CD4-positive, alpha-beta memory T cell (primary cell): ENCODE results near the gene VEGFB. TPM values are rescaled to one million over a fixed set of nuclear protein-coding genes. Genes with fewer than 3 reads are reported as not detected.

Source experiments
- CTCF ChIA-PET: fragments of 350-600 bp; sonication (Branson Sonifier 250); formaldehyde crosslinking; loops from one replicate; lab custom pipeline; 2021; ENCODE audit warnings: inconsistent platforms; ENCODE audit not compliant: partially characterized antibody; lab: Charles Lee
- POLR2A ChIA-PET: fragments of 350-600 bp; sonication (Branson Sonifier 250); formaldehyde crosslinking; loops from one replicate; lab custom pipeline; 2021; ENCODE audit not compliant: partially characterized antibody; lab: Charles Lee
- DNase-seq, 5 donors: peaks; one replicate each; pipeline versions ENCODE4 v3.0.0 to v3.0.0-alpha.2; 2020 to 2022; ENCODE audit warnings: mixed read lengths in 1 of 5
- H3K27ac ChIP-seq: one replicate; pipeline ENCODE4 v1.7.0; 2013; ENCODE audit warnings: low read depth, low read length
- H3K27me3 ChIP-seq: 2 replicates; pipeline ENCODE4 v1.7.0; 2013; ENCODE audit warnings: mild to moderate bottlenecking, low read length, moderate library complexity; ENCODE audit not compliant: insufficient read depth
- H3K36me3 ChIP-seq: 2 replicates; pipeline ENCODE4 v1.7.0; 2013; ENCODE audit warnings: mild to moderate bottlenecking, low read length, moderate library complexity; ENCODE audit not compliant: insufficient read depth
- H3K4me1 ChIP-seq: 2 replicates; pipeline ENCODE4 v1.7.0; 2013; ENCODE audit warnings: mild to moderate bottlenecking, low read length, moderate library complexity; ENCODE audit not compliant: insufficient read depth
- H3K4me3 ChIP-seq, 2 donors: one replicate each; pipeline ENCODE4 v1.7.0; 2013; ENCODE audit warnings: low read length in 2 of 2, mild to moderate bottlenecking in 1 of 2
- H3K9me3 ChIP-seq, 2 donors: one replicate each; pipeline ENCODE4 v1.7.0; 2013; ENCODE audit warnings: low read length in 2 of 2, control low read depth in 1 of 2; ENCODE audit not compliant: control insufficient read depth in 1 of 2
- H3K27ac Mint-ChIP-seq, 7 donors: one replicate each; pipeline ENCODE4 v1.8.0; 2020 to 2021; ENCODE audit warnings: mixed read lengths in 7 of 7, mild to moderate bottlenecking in 6 of 7, inconsistent platforms in 3 of 7, moderate library complexity in 3 of 7
- H3K27me3 Mint-ChIP-seq, 2 donors: one replicate each; pipeline ENCODE4 v1.8.0; 2020 to 2021; ENCODE audit warnings: mixed read lengths in 2 of 2
- H3K36me3 Mint-ChIP-seq, 2 donors: one replicate each; pipeline ENCODE4 v1.8.0; 2020 to 2021; ENCODE audit warnings: mixed read lengths in 2 of 2, inconsistent platforms in 1 of 2, mild to moderate bottlenecking in 1 of 2
- H3K4me1 Mint-ChIP-seq, 4 donors: one replicate each; pipeline ENCODE4 v1.8.0; 2020 to 2021; ENCODE audit warnings: mixed read lengths in 4 of 4, mild to moderate bottlenecking in 1 of 4
- H3K4me3 Mint-ChIP-seq, 8 donors: one replicate each; pipeline ENCODE4 v1.8.0; 2020 to 2021; ENCODE audit warnings: mixed read lengths in 8 of 8, mild to moderate bottlenecking in 7 of 8, moderate library complexity in 6 of 8, inconsistent platforms in 3 of 8
- H3K9me3 Mint-ChIP-seq, 8 donors: one replicate each; pipeline ENCODE4 v1.8.0; 2020 to 2021; ENCODE audit warnings: mixed read lengths in 8 of 8, mild to moderate bottlenecking in 5 of 8, inconsistent platforms in 3 of 8, moderate library complexity in 1 of 8
- intact Hi-C: fragments of 100-400 bp; cut with micrococcal nuclease; formaldehyde crosslinking; loops from one replicate; pipeline ENCODE4 v1.15.1; 2023
- polyA plus RNA-seq, 2 donors: library from polyadenylated mRNA; unstranded; fragments of 300-500 nt; fragmentation: Illumina TruSeq; gene quantifications; one replicate each; pipeline ENCODE4 v1.2.3, GENCODE V29; 2021
- total RNA-seq, 2 experiments: library from RNA; stranded (reverse); gene quantifications; one replicate each; pipeline ENCODE4 v1.2.3, GENCODE V29; 2021

The VEGFB gene
- total and polyA plus RNA-seq, 4 experiments from 2014 or later, result 2.3 to 97.3 (median 59.5) TPM

- ChIA-PET CTCF (interaction anchor here (1.4 to 1.9 kb wide), 2 partner anchors 34 to 36 kb away, joined by 5 to 6 read pairs; partner anchors contain the start of gene FERMT3), POLR2A (interaction anchor here (0.6 to 38.9 kb wide), 7 partner anchors 8 to 65 kb away, joined by 3 to 937 read pairs (median 6); partner anchors contain the start of genes DNAJC4, FERMT3, NUDT22 and TRPT1)
- peak overlapping the region; percentile 87 to 97 (median 88) for H3K4me3 Mint-ChIP-seq
- no peaks in the 10 kb centered on the region for H3K9me3 Mint-ChIP-seq
- H3K27ac Mint-ChIP-seq, result peak overlapping the region; percentile 99 to 100 (median 100)
- H3K36me3 Mint-ChIP-seq, result peaks cover 0 to 49% of the 10 kb centered on the region in 2 donors
- no peak for DNase-seq
- Histone ChIP-seq H3K4me3 (peak overlapping the region in 1 of 2 donors; percentile 67), H3K36me3 (peaks cover 7% of the 10 kb centered on the region), H3K27me3 (no peaks in the 10 kb centered on the region), H3K9me3 (no peaks in the 10 kb centered on the region), H3K4me1 (peaks cover 37% of the 10 kb centered on the region), H3K27ac (peak overlapping the region; percentile 99)
- peaks cover 17 to 51% (median 31%) of the 10 kb centered on the region in 4 donors for H3K4me1 Mint-ChIP-seq
- no peaks in the 10 kb centered on the region for H3K27me3 Mint-ChIP-seq
- intact Hi-C loops, result loop anchor here (2.0 to 10.0 kb wide), 2 partner anchors 33 to 535 kb away; partner anchors contain the start of genes FERMT3 and SF1
Measured at GRCh38 chr11:64239662-64240434, 5.5 kb downstream of the VEGFB start.

GRCh38 chr11:64240435-64241240 lies 6.3 kb downstream of the VEGFB start, which contains the start of gene FKBP2:
Gene FKBP2, plus strand, starts transcription at chr11:64241095. Its CDS starts 1,293 bp downstream, at chr11:64242388.
- Mint-ChIP-seq H3K36me3 (peaks cover 0 to 42% of the 10 kb centered on the region in 2 donors), H3K4me1 (peaks cover 14 to 52% (median 29%) of the 10 kb centered on the region in 4 donors), H3K27me3 (no peaks in the 10 kb centered on the region), H3K4me3 (peak within 1 kb of the TSS; percentile 87 to 97 (median 88)), H3K27ac (peak within 1 kb of the TSS; percentile 99 to 100 (median 100)), H3K9me3 (no peaks in the 10 kb centered on the region)
- peaks cover 7% of the 10 kb centered on the region for H3K36me3 ChIP-seq
- peak within 1 kb of the TSS; percentile 99 for H3K27ac ChIP-seq
- no peaks in the 10 kb centered on the region for H3K9me3 ChIP-seq
- peak within 1 kb of the TSS; percentile 67 to 73 for H3K4me3 ChIP-seq
- peaks cover 38% of the 10 kb centered on the region for H3K4me1 ChIP-seq
- ChIA-PET POLR2A (interaction anchor here (0.6 to 38.9 kb wide), 17 partner anchors 8 to 1619 kb away, joined by 3 to 937 read pairs (median 11); partner anchors contain the start of genes BAD, CATSPERZ, DNAJC4 and ESRRA), CTCF (interaction anchor here (0.9 to 8.4 kb wide), 9 partner anchors 8 to 64 kb away, joined by 3 to 78 read pairs (median 7); partner anchors contain the start of genes CATSPERZ, ESRRA and FERMT3)
- intact Hi-C loops, result loop anchor here (1.0 to 10.0 kb wide), 8 partner anchors 10 to 534 kb away; partner anchors contain the start of genes DNAJC4, ESRRA, FERMT3 and GPR137
- no peaks in the 10 kb centered on the region for H3K27me3 ChIP-seq
- peak; percentile 97 to 99 (median 99) for DNase-seq

- peak; percentile 99 to 100 (median 100) for DNase-seq
- intact Hi-C loops, result loop anchor here (1.0 to 10.0 kb wide), 8 partner anchors 11 to 534 kb away; partner anchors contain the start of genes DNAJC4, ESRRA, FERMT3 and GPR137
- H3K36me3 Mint-ChIP-seq, result peaks cover 0 to 42% of the 10 kb centered on the region in 2 donors
- H3K27me3 ChIP-seq, result no peaks in the 10 kb centered on the region
- H3K27me3 Mint-ChIP-seq, result no peaks in the 10 kb centered on the region
- H3K36me3 ChIP-seq, result peaks cover 7% of the 10 kb centered on the region
- H3K9me3 Mint-ChIP-seq, result no peaks in the 10 kb centered on the region
- peaks cover 14 to 55% (median 31%) of the 10 kb centered on the region in 4 donors for H3K4me1 Mint-ChIP-seq
- peak overlapping the region; percentile 36 to 67 for H3K4me3 ChIP-seq
- POLR2A ChIA-PET, result interaction anchor here (0.7 to 38.9 kb wide), 15 partner anchors 8 to 1619 kb away, joined by 3 to 937 read pairs (median 19); partner anchors contain the start of genes BAD, CATSPERZ, DNAJC4 and ESRRA
- H3K27ac ChIP-seq, result peak overlapping the region; percentile 99
- no peaks in the 10 kb centered on the region for H3K9me3 ChIP-seq
- peaks cover 39% of the 10 kb centered on the region for H3K4me1 ChIP-seq
- H3K27ac Mint-ChIP-seq, result peak overlapping the region; percentile 99 to 100 (median 100)
- H3K4me3 Mint-ChIP-seq, result peak overlapping the region; percentile 87 to 97 (median 88)
- CTCF ChIA-PET, result interaction anchor here (0.9 to 8.4 kb wide), 7 partner anchors 9 to 63 kb away, joined by 3 to 78 read pairs (median 8); partner anchors contain the start of genes CATSPERZ, ESRRA and FERMT3
Measured at GRCh38 chr11:64241241-64241490, 6.8 kb downstream of the VEGFB start.

- POLR2A ChIA-PET, result interaction anchor here (0.7 to 38.9 kb wide), 17 partner anchors 8 to 1618 kb away, joined by 3 to 937 read pairs (median 11); partner anchors contain the start of genes BAD, CATSPERZ, DNAJC4 and ESRRA
- Mint-ChIP-seq H3K27me3 (no peaks in the 10 kb centered on the region), H3K36me3 (peaks cover 0 to 42% of the 10 kb centered on the region in 2 donors), H3K27ac (peak overlapping the region; percentile 99 to 100 (median 100)), H3K4me1 (peaks cover 14 to 55% (median 32%) of the 10 kb centered on the region in 4 donors), H3K4me3 (peak overlapping the region; percentile 87 to 97 (median 88)), H3K9me3 (no peaks in the 10 kb centered on the region)
- Histone ChIP-seq H3K4me1 (peaks cover 39% of the 10 kb centered on the region), H3K27me3 (no peaks in the 10 kb centered on the region), H3K9me3 (no peaks in the 10 kb centered on the region), H3K36me3 (peaks cover 7% of the 10 kb centered on the region), H3K27ac (peak overlapping the region; percentile 99), H3K4me3 (peak overlapping the region; percentile 36 to 67)
- CTCF ChIA-PET, result interaction anchor here (0.9 to 10.5 kb wide), 9 partner anchors 8 to 63 kb away, joined by 3 to 121 read pairs (median 8); partner anchors contain the start of genes CATSPERZ, ESRRA and FERMT3
- DNase-seq, result no peak
- intact Hi-C loops, result loop anchor here (1.0 to 10.0 kb wide), 8 partner anchors 11 to 533 kb away; partner anchors contain the start of genes DNAJC4, ESRRA, FERMT3 and GPR137
Measured at GRCh38 chr11:64241491-64242374, 7.3 kb downstream of the VEGFB start.

- peak overlapping the region in 6 of 7 donors; percentile 70 to 82 (median 76) for H3K27ac Mint-ChIP-seq
- peak overlapping the region; percentile 27 to 83 (median 62) for H3K4me3 Mint-ChIP-seq
- Histone ChIP-seq H3K27ac (no peak overlapping the region), H3K4me1 (peaks cover 46% of the 10 kb centered on the region), H3K27me3 (no peaks in the 10 kb centered on the region), H3K9me3 (no peaks in the 10 kb centered on the region), H3K36me3 (no peaks in the 10 kb centered on the region), H3K4me3 (no peak overlapping the region)
- intact Hi-C loops, result loop anchor here (10.0 kb wide), 1 partner anchor 531 kb away; the partner anchor contains the start of gene SF1
- H3K36me3 Mint-ChIP-seq, result peaks cover 0 to 30% of the 10 kb centered on the region in 2 donors
- ChIA-PET CTCF (interaction anchor here (0.6 to 10.5 kb wide), 6 partner anchors 16 to 60 kb away, joined by 3 to 121 read pairs (median 3); partner anchors contain the start of genes CATSPERZ, ESRRA and FERMT3), POLR2A (interaction anchor here (0.8 to 38.9 kb wide), 11 partner anchors 8 to 891 kb away, joined by 3 to 937 read pairs (median 52); partner anchors contain the start of genes BAD, DNAJC4, ESRRA and FERMT3)
- H3K9me3 Mint-ChIP-seq, result no peaks in the 10 kb centered on the region
- H3K4me1 Mint-ChIP-seq, result peaks cover 16 to 66% (median 37%) of the 10 kb centered on the region in 4 donors
- no peaks in the 10 kb centered on the region for H3K27me3 Mint-ChIP-seq
- no peak for DNase-seq
Measured at GRCh38 chr11:64243236-64243854, 9.0 kb downstream of the VEGFB start.
